Measurements from ENCODE around the gene KRT27.

DNA sequence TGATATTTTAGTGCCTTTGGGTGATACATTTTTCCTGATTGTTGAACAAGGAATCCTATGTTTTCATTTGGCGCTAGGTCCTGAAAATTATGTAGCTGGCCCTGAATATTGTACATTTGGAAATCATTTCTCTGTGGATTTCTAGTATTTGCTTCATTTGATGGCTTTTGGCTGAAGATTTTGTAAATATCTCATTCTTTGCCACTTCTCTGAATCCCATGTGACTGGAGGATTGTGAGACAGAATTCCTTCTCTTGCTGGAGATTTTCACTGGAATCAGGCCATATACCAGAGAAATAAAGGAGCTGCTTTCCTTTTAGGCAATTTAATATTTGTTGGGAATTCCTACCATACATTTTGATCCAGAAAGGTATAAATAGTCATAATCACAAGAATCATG is 8.8 kb upstream of the KRT27 start:
- TF ChIP-seq PPARA (CRISPR knock-in tag; IDR thresholded peaks at IDR 0.05; ENCODE audit: borderline replicate concordance) (no peak), ZNF8 (CRISPR knock-in tag; IDR thresholded peaks at IDR 0.05) (no peak)
- TF ChIP-seq, protein P1, sequence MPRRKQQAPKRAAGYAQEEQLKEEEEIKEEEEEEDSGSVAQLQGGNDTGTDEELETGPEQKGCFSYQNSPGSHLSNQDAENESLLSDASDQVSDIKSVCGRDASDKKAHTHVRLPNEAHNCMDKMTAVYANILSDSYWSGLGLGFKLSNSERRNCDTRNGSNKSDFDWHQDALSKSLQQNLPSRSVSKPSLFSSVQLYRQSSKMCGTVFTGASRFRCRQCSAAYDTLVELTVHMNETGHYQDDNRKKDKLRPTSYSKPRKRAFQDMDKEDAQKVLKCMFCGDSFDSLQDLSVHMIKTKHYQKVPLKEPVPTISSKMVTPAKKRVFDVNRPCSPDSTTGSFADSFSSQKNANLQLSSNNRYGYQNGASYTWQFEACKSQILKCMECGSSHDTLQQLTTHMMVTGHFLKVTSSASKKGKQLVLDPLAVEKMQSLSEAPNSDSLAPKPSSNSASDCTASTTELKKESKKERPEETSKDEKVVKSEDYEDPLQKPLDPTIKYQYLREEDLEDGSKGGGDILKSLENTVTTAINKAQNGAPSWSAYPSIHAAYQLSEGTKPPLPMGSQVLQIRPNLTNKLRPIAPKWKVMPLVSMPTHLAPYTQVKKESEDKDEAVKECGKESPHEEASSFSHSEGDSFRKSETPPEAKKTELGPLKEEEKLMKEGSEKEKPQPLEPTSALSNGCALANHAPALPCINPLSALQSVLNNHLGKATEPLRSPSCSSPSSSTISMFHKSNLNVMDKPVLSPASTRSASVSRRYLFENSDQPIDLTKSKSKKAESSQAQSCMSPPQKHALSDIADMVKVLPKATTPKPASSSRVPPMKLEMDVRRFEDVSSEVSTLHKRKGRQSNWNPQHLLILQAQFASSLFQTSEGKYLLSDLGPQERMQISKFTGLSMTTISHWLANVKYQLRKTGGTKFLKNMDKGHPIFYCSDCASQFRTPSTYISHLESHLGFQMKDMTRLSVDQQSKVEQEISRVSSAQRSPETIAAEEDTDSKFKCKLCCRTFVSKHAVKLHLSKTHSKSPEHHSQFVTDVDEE (CRISPR knock-in tag; IDR thresholded peaks at IDR 0.05) = no peak
- TF ChIP-seq, protein P2, sequence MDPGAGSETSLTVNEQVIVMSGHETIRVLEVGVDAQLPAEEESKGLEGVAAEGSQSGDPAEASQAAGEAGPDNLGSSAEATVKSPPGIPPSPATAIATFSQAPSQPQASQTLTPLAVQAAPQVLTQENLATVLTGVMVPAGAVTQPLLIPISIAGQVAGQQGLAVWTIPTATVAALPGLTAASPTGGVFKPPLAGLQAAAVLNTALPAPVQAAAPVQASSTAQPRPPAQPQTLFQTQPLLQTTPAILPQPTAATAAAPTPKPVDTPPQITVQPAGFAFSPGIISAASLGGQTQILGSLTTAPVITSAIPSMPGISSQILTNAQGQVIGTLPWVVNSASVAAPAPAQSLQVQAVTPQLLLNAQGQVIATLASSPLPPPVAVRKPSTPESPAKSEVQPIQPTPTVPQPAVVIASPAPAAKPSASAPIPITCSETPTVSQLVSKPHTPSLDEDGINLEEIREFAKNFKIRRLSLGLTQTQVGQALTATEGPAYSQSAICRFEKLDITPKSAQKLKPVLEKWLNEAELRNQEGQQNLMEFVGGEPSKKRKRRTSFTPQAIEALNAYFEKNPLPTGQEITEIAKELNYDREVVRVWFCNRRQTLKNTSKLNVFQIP (CRISPR knock-in tag; IDR thresholded peaks at IDR 0.05; ENCODE audit: borderline replicate concordance, low read depth) = no peak
- TF ChIP-seq, protein P3, sequence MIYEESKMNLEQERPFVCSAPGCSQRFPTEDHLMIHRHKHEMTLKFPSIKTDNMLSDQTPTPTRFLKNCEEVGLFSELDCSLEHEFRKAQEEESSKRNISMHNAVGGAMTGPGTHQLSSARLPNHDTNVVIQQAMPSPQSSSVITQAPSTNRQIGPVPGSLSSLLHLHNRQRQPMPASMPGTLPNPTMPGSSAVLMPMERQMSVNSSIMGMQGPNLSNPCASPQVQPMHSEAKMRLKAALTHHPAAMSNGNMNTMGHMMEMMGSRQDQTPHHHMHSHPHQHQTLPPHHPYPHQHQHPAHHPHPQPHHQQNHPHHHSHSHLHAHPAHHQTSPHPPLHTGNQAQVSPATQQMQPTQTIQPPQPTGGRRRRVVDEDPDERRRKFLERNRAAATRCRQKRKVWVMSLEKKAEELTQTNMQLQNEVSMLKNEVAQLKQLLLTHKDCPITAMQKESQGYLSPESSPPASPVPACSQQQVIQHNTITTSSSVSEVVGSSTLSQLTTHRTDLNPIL (CRISPR knock-in tag; IDR thresholded peaks at IDR 0.05; ENCODE audit: low read depth) = no peak
- TF ChIP-seq, protein P4, sequence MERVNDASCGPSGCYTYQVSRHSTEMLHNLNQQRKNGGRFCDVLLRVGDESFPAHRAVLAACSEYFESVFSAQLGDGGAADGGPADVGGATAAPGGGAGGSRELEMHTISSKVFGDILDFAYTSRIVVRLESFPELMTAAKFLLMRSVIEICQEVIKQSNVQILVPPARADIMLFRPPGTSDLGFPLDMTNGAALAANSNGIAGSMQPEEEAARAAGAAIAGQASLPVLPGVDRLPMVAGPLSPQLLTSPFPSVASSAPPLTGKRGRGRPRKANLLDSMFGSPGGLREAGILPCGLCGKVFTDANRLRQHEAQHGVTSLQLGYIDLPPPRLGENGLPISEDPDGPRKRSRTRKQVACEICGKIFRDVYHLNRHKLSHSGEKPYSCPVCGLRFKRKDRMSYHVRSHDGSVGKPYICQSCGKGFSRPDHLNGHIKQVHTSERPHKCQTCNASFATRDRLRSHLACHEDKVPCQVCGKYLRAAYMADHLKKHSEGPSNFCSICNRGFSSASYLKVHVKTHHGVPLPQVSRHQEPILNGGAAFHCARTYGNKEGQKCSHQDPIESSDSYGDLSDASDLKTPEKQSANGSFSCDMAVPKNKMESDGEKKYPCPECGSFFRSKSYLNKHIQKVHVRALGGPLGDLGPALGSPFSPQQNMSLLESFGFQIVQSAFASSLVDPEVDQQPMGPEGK (CRISPR knock-in tag; IDR thresholded peaks at IDR 0.05; ENCODE audit: borderline replicate concordance) = no peak
